HL-60/S4 treated with phorbol 12-myristate 13-acetate at 8.2 ng/mL for 4 days and 3 days (cell line): ENCODE data around the gene ZBTB20.

ENCODE experiments used
- in situ Hi-C: fragments of 300-500 bp; cut with MboI; formaldehyde crosslinking; loops from 2 replicates; pipeline ENCODE4 v1.15.0; 2022; ENCODE audit warnings: low sequenced_read_pairs

The ZBTB20 gene

DNA sequence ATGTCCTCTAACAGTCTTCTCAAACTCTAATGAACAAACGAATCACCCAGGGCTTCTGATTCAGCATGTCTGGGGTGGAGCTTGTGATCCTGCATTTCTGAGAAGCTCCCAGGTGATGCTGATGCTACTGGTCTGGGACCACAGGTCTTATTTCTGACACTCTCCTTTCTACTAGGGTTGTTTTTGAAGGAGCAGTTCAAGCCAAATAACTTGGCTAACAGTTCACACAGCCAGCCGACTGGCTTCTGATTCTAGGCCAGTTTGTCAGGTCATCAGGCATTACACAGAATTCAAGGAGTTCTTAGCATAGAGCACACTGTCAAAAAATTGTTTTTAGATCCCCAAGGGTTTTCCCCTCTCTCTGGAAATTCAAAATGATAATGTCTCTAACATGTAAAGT is 752.5 kb downstream of the ZBTB20 start:
- in situ Hi-C loops, result no loop called here

DNA sequence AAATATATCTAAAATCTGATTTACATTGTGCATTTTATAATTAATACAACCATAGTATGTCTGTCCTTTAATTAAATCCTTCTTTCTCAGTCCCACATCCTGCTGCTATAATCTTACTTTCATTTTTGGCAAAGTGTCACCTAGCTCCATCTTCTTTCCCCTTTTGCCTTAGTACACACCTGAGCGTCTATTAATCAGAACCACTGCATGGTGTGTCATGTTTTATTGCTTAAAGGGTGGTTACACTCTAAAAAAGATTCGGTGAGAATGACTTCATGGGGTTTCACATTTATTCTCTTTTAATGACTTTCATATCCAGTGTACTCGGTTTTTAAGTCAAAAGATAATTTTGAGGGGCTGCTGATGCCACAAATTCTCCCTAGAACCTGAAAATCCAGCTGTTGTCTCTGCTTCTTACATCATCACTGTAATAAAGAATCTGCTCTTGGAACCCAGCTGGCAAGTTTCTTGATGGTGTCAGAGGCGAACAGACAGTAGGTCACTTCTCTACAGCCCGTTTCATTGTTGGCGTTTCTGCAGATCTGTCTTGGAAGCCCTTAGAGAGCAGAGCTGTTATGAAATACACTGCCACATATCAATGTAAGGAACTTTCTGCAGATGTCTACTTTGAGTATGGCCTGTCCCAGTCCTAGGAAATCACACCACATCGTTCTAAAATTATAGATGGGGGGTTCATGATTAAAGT is 753.6 kb downstream of the ZBTB20 start:
- in situ Hi-C loops, result no loop called here

DNA sequence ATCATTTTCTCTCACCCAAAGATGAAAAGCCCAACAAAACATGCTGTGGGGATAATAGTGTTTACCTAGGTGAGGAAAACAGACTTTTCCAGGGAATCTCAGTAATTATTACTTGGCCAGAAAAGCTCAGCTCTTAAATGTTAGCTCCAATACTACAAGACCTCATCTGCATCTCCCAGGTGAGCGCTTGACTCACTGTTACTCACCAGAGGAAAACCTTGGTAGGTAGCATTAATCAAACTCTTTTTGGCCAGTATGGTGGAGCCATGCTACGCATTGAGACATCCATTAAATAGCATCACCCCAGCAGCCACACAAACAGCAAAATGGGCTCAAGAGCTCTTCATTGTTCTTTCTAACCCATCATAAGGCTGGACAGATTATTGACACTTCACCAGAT is 754.3 kb downstream of the ZBTB20 start:
- in situ Hi-C loops, result no loop called here

DNA sequence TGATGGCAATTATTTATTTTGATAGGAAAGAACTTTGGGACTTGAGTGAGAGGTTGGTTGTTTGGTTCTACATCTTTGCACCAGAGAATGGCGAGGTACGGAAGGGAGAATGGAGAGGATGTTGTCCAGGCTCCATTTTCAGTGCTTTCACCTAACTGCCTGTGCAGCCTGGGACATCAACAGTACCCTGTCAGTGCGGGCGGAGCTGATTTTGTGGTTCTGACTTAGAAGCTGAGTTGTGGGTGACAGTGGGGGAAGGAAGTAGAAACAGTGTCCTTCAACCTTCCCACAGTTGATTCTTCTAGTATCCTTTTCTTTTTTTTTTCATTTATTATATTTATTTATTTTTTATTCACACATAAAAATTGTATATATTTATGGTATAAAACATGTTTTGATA is 757.9 kb downstream of the ZBTB20 start:
- in situ Hi-C loops, result no loop called here

DNA sequence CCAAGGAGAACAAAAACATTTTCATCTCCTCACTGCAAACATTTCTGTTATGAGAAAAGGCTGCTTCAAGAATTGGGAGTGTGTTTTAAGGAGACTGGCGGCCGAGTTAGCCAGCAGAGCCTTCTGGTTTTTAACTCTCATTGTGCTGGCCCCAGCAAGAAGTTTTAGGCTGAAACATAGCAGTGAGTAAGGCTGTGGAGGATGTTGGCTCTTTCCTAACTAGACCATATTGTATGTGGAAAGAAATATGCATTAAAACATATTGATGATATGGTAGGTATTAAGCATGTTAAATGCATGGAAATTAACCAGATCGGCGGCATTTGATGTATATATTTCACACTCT is 762.6 kb downstream of the ZBTB20 start:
- in situ Hi-C loops, result no loop called here

DNA sequence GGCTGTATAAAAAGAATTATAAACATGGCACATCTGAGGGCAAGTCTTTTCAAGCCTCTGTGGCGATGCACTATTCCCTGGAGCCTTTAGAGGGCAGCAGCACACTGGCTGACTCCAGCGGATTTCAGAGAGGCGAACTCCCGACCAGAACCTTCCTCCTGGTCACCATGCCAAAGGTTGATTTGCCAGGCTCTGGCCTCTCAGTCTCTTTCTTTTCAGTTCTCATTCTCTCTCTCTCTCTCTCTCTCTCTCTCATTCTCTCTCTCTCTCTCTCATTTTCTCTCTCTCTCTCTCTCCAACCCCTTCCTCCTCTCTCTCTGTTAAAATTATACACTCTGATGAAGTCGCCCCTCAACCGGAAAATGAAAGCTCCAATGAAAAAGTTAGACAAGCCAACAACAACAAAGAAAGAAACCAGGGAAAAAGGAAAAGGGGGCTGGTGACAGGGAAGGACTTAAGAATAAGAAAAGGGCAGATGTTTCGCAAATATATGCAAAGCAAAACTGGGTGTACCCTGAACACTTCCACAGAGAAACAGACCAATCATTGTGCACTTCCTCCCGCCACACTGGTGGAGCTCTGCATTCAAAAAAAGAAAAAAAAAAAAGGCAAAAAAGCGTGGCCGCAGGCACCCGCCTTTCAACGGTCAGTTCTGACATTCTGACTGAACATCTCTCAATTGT is 763.1 kb downstream of the ZBTB20 start:
- in situ Hi-C loops, result no loop called here

DNA sequence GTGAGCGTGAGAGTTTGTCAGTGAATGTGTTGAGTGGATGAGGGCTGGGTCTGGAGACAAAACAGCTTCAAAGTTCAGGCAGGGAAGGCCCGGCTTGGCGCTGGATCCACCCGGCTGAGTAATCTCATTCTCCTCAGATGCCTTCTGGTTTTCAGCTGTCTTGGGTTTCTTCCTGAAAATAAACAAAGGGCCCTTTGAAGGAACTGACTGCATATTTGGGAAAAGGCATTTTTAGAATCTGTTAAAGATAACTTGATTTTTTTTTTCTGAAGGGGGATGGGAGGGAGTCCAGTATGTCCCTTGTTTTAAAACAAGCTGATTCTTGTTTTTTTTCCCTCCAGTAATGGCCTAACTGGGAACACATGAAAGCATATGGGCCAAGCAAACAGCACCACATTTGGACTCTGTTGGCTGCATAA is 766.8 kb downstream of the ZBTB20 start:
- in situ Hi-C loops, result no loop called here

DNA sequence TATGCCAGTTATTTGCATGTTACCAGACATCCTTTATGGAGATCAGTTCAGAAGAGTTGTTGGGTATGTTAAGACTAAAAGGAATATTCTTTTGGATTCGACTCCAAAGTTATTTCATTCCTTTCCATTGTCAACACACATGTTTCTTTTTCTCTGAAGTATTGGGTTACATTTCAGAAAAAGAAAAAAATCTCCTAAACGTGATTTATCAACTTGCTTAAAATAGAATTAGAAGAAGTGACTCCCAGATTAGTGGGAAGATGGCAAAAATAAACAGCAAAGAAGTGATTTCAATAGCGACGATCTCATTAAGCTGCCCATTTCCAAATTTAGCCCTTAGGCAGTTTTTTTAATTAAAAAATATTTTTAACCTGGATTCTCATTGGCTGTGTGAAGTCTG is 767.8 kb downstream of the ZBTB20 start:
- in situ Hi-C loops, result no loop called here

DNA sequence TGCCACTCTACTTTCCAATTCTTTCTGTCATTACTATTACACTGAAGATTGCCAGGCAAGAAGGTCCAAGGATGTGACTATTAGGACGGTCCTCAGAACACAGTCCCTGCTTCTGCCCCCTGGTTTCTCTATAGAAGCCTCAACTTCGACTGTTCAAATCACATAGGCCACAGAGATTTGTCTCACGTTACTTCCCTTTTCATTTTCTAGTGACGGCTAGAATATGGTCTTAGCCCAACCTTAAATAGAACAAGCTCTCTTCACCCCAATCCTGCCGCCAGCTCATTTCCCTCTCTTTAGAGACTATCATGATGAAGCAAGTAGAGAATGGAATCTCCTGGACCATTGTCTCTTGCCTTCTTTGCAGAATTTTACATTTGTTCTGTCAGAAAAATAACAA is 768.3 kb downstream of the ZBTB20 start:
- in situ Hi-C loops, result no loop called here

DNA sequence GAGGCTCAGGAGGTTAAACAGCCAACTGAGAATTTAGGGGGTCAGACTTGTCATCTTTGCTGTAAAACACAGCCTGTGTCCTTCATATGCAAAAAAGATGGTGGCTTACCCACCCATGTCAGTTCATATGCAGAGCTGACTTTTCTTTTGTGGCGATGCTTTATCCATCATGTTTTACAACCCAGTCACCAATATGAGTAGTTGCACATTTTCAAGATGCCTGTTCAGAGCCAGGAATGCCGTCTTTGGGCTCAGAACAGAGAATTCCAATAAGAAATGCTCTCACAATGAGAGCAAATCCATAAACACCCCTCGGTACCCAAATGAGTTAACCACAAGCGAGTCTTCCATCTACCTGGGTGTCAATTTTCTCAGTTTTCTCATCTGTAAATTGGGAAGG is 769.7 kb downstream of the ZBTB20 start:
- in situ Hi-C loops, result no loop called here

DNA sequence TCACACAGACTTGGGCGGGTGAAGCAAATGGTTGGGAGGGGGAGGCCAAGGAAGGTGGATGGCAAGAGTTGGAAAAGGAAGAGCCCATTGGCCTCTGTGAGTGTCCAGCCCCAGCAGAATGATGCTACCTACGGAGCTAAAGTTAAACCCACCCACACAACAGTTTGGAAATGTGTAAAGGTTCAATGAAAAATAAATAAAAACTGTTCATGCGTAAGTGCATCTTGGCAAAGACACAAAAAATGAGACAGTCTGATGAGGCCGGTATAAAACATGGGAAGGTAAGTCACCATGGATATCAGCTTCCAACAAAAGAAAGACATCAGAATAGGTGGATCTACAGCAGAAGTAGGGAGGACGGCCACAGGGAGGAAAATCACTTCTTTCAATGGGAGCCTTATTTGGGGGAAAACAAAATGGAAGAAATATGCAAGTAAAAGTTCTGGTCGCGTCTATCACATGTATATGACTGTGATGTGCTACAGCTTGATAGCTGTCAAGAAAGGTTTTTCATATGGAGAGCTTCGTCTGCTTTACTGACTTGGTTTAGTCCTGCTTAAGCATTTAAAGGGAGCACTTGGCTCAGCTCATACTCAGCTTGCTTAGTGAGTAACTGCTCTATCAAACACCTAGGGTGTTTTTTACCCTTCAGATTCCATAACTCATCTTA is 770.4 kb downstream of the ZBTB20 start:
- in situ Hi-C loops, result no loop called here

DNA sequence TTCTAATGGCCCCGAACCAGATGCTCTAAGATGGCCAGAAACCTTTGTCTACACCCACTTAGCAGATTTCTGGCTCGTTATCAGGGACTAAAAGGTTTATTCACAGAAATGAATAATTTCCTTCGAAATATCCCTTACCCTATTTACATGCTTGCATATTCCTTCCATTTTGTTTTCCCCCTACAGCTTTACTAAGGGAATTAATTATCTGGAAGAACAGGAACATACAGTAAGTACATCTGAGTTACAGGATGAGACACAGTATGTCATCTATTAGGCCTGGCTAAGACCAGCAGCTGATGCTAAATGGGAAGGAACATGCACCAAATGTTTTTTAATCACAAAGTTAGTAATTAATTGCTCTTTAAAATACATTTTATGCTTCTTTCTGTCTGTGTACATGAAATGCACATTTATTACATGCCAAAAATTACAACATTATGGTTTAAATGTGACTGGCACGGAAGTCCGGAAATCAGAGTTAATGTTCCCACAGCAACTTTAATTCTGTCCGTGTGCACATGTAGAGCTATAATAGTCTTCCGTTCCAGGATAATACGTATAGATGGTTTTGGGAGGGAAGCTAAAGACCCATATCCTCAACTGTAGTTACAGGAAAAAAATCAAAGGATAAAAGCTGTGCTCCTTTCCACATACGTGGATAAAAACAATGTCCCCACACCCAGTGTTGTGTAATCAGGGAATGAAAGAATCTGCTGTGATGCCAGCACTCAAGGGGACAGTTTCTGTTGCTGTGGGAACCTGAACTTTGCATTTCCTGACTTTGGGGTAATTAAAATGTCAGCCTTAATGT is 771.3 kb downstream of the ZBTB20 start:
- in situ Hi-C loops, result no loop called here

DNA sequence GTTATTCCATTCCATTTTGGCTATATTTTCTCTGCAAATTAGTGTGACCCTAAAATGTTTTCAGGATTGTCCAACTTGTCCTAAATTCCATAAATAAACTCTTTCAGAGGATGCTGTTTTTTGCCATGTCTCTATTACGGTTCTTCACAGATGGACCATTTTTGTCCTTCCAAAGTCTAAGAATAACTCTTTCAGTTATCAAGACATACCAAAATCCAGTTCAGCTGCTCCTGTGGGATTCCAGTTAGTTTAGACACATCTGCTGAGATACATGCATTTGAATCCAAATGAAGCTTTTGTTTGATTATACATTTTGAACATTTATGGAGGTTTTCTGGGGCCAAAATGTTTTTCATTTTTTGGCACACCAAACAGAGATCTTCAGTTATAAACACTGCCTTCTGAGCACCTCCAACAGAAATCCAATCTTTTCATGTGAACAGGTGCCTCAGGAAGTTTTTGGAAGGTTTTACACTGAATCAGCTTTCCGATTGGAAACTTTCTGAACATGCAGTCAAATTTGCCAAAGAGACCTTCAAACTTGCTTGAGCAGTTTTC is 772.6 kb downstream of the ZBTB20 start:
- in situ Hi-C loops, result no loop called here

DNA sequence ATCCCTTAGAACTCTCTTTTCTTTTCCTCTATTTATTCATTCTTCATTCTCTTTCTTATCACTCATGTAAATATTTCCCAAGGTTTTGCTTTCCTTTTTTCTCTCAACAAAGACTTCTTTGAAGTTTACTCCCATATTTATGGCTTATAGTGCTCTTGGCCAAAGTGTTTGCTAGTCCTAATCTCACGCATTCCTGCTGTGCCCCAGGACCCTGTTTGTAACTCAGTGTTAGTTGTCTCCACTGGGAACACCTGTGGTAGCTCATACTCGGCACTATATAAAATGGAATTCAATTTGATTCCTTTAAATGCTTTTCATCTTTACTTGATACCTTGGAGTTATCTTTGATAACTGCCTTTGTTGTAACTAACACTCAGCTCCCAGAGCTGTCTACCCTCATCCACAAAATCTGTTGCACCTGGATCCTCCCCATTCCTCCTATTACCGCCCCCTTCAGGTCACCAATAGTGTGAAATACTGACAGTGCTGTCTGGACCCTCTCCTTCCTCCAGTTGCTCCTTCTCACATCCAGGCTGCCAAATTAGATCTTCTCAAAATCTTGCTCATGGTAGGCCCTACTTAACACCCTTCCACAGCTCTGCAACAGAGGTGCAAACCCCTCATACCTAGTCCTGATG is 776.4 kb downstream of the ZBTB20 start:
- in situ Hi-C loops, result no loop called here

DNA sequence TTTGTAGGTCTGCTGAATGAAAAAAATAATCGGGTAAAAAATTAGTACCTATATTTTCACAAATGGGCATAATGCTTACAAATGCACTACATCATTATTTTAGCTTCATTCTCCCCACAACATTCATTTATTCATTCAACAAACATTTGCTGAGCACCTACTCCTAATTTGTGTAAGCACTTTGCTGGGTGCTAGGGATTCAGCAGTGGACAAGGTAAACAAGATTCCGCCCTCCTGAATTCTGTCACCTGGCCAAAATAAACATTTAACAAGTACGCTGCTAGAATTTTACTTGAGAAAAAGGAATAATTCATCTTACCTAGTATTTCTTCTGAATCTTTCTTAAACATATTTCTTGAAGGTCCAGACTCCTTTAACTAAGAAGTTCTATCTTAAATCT is 781.2 kb downstream of the ZBTB20 start:
- in situ Hi-C loops, result no loop called here

DNA sequence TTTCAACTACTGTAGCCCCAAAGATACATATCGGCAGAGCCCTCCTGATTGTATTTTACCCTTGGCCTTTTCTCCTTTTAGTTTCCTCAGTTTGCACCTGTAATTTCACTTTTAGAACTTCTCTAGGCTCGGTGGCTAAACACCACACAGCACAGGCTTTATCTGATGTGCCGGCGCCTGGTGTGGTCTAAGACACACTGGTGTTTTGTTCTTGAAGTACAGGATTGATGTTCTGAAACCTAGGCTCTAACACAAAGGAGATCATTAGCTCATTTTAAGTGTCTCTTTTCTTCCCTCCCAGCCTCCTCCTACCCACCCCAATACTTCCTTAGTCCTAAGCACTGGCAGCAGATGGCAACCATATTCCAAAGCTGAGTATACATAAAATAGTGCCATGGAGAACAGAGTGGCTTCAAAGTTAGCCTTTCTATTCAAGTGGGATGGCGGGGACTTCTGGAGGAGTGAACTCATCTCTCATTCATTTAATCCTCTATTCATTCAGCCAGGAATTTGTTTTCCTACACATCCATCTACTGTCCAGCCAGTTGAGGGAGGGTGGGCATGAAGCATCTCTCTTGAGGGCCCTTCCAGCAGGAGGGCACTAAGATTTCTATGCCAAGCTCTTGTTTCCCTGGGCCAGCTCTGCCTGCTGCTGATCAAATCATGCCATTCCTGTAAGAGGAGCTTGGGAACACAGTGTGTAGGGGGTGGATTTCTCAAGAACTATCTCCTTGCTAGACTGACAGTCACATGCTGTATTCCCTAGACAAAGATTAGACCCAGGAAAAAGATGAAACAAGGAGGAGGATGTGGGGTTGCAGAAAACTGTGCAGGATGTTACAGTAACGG is 782.1 kb downstream of the ZBTB20 start:
- in situ Hi-C loops, result no loop called here

DNA sequence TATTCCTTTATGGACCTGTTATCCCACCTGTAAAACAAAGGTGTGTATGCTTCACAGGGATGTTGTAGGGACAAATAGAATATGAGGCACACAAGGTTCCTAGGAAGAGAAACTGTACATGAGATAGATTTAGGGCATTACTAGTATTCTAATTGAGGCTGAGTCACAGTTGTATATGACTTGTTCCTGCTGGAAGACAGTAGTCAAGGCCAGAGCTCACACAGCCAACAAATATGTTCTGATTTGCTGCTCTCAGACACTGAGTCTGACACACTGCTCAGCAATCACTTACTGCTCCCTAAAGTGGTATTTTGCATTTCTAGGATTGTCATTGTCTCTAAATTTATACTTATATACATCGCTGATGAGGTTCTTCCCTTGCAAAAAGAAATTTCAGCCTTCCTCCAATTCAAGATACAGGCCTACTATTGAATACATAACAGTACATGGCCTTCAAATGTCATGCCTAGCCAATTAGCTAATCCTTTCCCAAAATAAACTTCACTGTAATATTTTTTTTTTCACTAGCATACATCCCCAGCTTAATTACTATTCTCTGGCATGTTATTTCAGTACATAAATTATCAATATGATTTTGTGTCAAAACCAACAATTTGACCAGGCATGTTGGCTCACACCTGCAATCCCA is 783.4 kb downstream of the ZBTB20 start:
- in situ Hi-C loops, result no loop called here

DNA sequence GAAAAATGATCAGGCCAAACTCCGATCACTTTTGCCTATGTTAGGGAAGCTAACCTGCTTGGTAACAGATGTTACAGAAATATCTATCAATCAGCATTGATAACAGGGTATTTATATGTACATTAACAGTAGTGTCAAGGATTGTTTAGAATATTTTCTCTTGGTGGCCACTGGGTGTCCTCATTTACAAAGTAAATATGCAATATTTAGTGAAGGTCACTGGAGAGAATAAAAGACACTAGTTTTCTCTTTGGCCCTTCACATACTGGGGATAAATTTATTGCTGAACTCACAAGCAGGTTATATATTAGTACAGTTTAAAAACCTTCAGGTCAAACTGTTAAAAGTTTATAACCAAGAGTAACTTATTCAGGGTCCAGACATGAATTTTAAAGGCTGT is 784.3 kb downstream of the ZBTB20 start:
- in situ Hi-C loops, result no loop called here

DNA sequence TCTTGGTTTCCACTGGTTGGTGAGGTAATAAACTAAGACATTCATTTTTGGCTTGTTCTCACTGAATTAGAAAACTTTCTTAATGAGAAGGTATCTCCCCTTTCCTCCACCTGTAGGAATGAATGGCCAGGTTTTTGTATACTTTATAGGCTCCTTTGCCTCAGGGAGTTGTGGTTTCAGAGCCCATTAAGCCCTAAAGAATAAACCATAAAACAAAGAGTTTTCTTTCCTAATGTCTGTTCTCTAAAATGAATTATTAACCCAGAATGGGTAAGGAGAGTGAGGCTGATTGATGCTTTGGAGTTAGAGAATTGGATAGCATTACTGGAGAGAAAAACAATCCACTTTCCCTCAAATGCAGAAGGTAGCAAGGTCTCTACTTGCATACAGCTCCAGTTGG is 785.7 kb downstream of the ZBTB20 start:
- in situ Hi-C loops, result no loop called here
